Measurements from ENCODE around the gene CLASRP.

DNA sequence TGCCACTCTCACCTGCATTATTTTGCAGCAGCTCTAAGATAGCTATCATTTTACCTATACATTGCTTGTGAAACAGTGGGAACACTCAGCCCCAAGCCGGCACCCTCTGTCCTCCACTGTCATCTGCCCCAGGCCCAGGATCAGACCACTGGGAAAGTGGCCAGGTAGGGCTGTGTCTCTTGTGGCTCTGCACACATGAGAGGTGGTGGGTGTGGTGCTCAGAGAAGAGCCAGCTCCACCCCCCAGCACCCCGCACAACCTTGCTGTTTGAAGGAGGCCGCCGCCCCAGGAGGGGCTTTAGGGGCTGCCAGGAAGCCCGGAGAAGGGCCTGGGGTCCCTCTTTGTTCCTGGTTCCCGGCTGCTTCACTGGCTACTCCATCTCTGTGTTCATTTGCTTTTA, 80.7 kb downstream of the CLASRP start:
- TF ChIP-seq CTCF (IDR thresholded peaks at IDR 0.05) (no peak), ZFX (IDR thresholded peaks at IDR 0.05; ENCODE audit: borderline replicate concordance) (no peak)
